Testis (tissue), 3 donors: ENCODE data around the gene MARVELD2. TPM values are rescaled to one million over a fixed set of nuclear protein-coding genes. Genes with fewer than 3 reads are reported as not detected.
A peak's percentile ranks its signal among the peaks of the same experiment; 100 is the strongest.

Experiments
- DNase-seq: peaks from one replicate; pipeline ENCODE4 v3.0.0-alpha.2; 2019
- H3K27ac ChIP-seq, 2 donors: fragments of 200-600 bp; sonication (generic); one replicate each; pipeline ENCODE4 v1.5.1; 2019
- H3K27me3 ChIP-seq: fragments of 200-600 bp; sonication (generic); one replicate; pipeline ENCODE4 v1.5.1; 2019
- H3K36me3 ChIP-seq: fragments of 200-600 bp; sonication (generic); one replicate; pipeline ENCODE4 v1.5.1; 2017; ENCODE audit warnings: low read depth; ENCODE audit errors: missing control alignments
- H3K4me1 ChIP-seq: fragments of 200-600 bp; sonication (generic); one replicate; pipeline ENCODE4 v1.5.1; 2019
- H3K4me3 ChIP-seq, 2 donors: fragments of 200-600 bp; sonication (generic); one replicate each; pipeline ENCODE4 v1.5.1; 2017 to 2019
- H3K9me3 ChIP-seq: fragments of 200-600 bp; sonication (generic); one replicate; pipeline ENCODE4 v1.5.1; 2017
- CTCF ChIP-seq, 3 experiments: fragments of 450-650 bp in 2 of 3; fragments of 200-600 bp in 1 of 3; sonication (generic) in 1 of 3; IDR thresholded peaks; one replicate each; pipeline ENCODE4 v1.5.1; 2016 to 2019; ENCODE audit warnings: antibody characterized with exemption in 3 of 3, mild to moderate bottlenecking in 2 of 3, moderate library complexity in 1 of 3
- POLR2A ChIP-seq: fragments of 450-650 bp; IDR thresholded peaks from one replicate; pipeline ENCODE4 v1.6.1; 2017; ENCODE audit warnings: antibody characterized with exemption, mild to moderate bottlenecking, moderate library complexity
- WGBS, 2 donors: methylation state at CpG; one replicate each; pipeline ENCODE4 v1.1.5; 2018; 5-methylcytosine and 5-hydroxymethylcytosine counted together
- intact Hi-C: fragments of 100-400 bp; cut with DNase I; formaldehyde crosslinking; loops from one replicate; pipeline ENCODE4 v1.15.1; 2023; ENCODE audit warnings: low total_unique reads
- polyA plus RNA-seq: library from polyadenylated mRNA; stranded (reverse); fragments of 350-450 nt; fragmentation: Illumina TruSeq; extraction: RNeasy Lipid Tissue Mini Kit (QIAGEN cat#74804); gene quantifications from one replicate; pipeline ENCODE4 v1.2.3, GENCODE V29; 2014; ENCODE audit warnings: low read depth, low replicate concordance; ENCODE audit not compliant: insufficient read depth
- total RNA-seq, 2 donors: library from RNA; depleted of rRNA; stranded (reverse); fragments of >200 nt; gene quantifications; one replicate each; pipeline ENCODE4 v1.2.3, GENCODE V29; 2016

MARVELD2 gene
- total and polyA plus RNA-seq, 3 donors from 2014 or later = 5.5 to 6.9 (median 5.9) TPM

GRCh38 chr5:69484891-69485290 is 70.0 kb downstream of the MARVELD2 start:
- Histone ChIP-seq H3K4me3 (no peak overlapping the region), H3K36me3 (no peaks in the 10 kb centered on the region), H3K4me1 (no peaks in the 10 kb centered on the region), H3K27ac (no peak overlapping the region), H3K9me3 (no peaks in the 10 kb centered on the region), H3K27me3 (no peaks in the 10 kb centered on the region)
- TF ChIP-seq POLR2A = no peak
- TF ChIP-seq CTCF (IDR thresholded peaks at IDR 0.05) = no peak
- 83 to 86% methylated on average over 7 of the region's 7 CpGs for WGBS, 2 donors
- intact Hi-C loops = no loop called here
- DNase-seq = no peak

- no peaks in the 10 kb centered on the region for H3K27me3 ChIP-seq
- no peaks in the 10 kb centered on the region for H3K9me3 ChIP-seq
- no peak overlapping the region for H3K27ac ChIP-seq
- H3K36me3 ChIP-seq = no peaks in the 10 kb centered on the region
- H3K4me1 ChIP-seq = no peaks in the 10 kb centered on the region
- 91 to 95% methylated on average over 1 of the region's 1 CpG for WGBS, 2 donors
- intact Hi-C loops = no loop called here
- TF ChIP-seq CTCF (IDR thresholded peaks at IDR 0.05) (no peak), POLR2A (no peak)
- no peak for DNase-seq
- no peak overlapping the region for H3K4me3 ChIP-seq
These were observed 70.6 kb downstream of the MARVELD2 start for GRCh38 chr5:69485471-69485870.

DNA sequence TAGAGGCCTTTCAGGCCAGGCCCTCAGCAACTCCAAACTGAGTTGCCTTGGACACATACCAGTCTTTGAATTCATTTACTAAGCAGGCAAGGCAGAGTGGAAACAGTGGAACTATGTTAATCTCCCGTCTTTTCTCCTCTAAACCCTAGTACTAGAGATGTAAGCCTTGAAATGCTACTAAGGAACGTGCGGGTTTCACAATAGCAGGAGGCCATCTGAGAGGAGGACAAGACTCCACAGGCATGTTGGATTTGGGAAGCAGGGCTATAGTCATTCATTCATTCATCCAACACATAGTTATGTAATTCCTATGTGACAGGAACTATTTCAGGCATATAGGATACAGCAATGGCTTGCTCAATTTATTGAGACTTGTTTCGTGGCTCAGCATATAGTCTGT is 74.3 kb downstream of the MARVELD2 start:
- no peak overlapping the region for H3K27ac ChIP-seq
- no peaks in the 10 kb centered on the region for H3K36me3 ChIP-seq
- no peak overlapping the region for H3K4me3 ChIP-seq
- H3K27me3 ChIP-seq = no peaks in the 10 kb centered on the region
- no peaks in the 10 kb centered on the region for H3K9me3 ChIP-seq
- intact Hi-C loops = no loop called here
- no peaks in the 10 kb centered on the region for H3K4me1 ChIP-seq
- DNase-seq = no peak
- WGBS, 2 donors = 83 to 92% methylated on average over 4 of the region's 4 CpGs
- TF ChIP-seq POLR2A (no peak), CTCF (IDR thresholded peaks at IDR 0.05) (no peak)

- Histone ChIP-seq H3K36me3 (no peaks in the 10 kb centered on the region), H3K27me3 (no peaks in the 10 kb centered on the region), H3K4me3 (no peak overlapping the region), H3K27ac (no peak overlapping the region), H3K4me1 (no peaks in the 10 kb centered on the region), H3K9me3 (no peaks in the 10 kb centered on the region)
- 57 to 66% methylated on average over 2 of the region's 2 CpGs for WGBS, 2 donors
- intact Hi-C loops = no loop called here
- no peak for DNase-seq
- TF ChIP-seq CTCF (IDR thresholded peaks at IDR 0.05) (no peak), POLR2A (no peak)
These were observed 76.1 kb downstream of the MARVELD2 start for GRCh38 chr5:69491027-69491426.

DNA sequence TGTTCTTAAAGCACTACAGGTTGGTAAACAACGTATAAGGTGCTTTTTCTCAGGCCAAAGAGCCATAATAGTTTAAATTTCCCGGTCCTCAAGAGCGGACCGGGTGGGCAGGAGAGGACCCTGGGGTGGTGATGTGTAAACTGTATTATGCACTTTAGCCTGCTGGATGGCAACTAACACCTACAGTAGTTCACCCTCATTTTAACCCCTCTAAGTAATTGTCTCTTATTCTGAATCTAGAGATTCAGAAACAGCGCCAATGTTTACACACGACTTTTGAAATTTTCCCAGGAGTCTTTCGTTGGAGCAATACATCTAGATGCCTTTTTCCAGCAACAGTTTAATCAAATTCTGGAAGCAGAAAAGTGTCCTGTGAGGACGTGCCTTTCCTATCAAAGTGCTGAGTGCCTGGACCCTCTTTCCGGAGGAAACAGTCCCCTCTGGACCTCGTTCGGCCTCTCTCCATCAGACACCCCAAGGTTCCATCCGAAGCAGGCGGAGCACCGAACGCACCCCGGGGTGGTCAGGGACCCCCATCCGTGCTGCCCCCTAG is 77.0 kb downstream of the MARVELD2 start:
- Histone ChIP-seq H3K4me3 (peak overlapping the region; percentile 64 to 73), H3K36me3 (no peaks in the 10 kb centered on the region), H3K9me3 (no peaks in the 10 kb centered on the region), H3K27ac (peak overlapping the region in 1 of 2 donors; percentile 53), H3K4me1 (no peaks in the 10 kb centered on the region), H3K27me3 (no peaks in the 10 kb centered on the region)
- WGBS, 2 donors = 5 to 7% methylated on average over 15 to 17 of the region's 17 CpGs
- TF ChIP-seq POLR2A = no peak
- no peak for TF ChIP-seq CTCF (IDR thresholded peaks at IDR 0.05)
- intact Hi-C loops = no loop called here
- no peak for DNase-seq
